Mucosa of rectum (tissue), 2 donors: ENCODE measurements around the gene CRHR2.

ENCODE experiments used
- H3K27ac ChIP-seq, 2 donors: one replicate each; pipeline ENCODE4 v1.7.0; 2013; ENCODE audit warnings: inconsistent platforms in 2 of 2, low read depth in 2 of 2, low read length in 2 of 2
- H3K27me3 ChIP-seq, 2 donors: one replicate each; pipeline ENCODE4 v1.7.0; 2013; ENCODE audit warnings: low read length in 2 of 2; ENCODE audit not compliant: control insufficient read depth in 2 of 2, insufficient read depth in 2 of 2
- H3K36me3 ChIP-seq, 2 donors: one replicate each; pipeline ENCODE4 v1.7.0; 2013; ENCODE audit warnings: low read length in 2 of 2; ENCODE audit not compliant: control insufficient read depth in 2 of 2, insufficient read depth in 2 of 2
- H3K4me1 ChIP-seq, 2 donors: one replicate each; pipeline ENCODE4 v1.7.0; 2013; ENCODE audit warnings: low read length in 2 of 2, mild to moderate bottlenecking in 1 of 2; ENCODE audit not compliant: control insufficient read depth in 2 of 2, insufficient read depth in 2 of 2
- H3K4me3 ChIP-seq, 2 donors: one replicate each; pipeline ENCODE4 v1.7.0; 2013; ENCODE audit warnings: low read length in 2 of 2
- H3K9ac ChIP-seq, 2 donors: one replicate each; pipeline ENCODE4 v1.7.0; 2013; ENCODE audit warnings: low read length in 2 of 2, low read depth in 1 of 2, mild to moderate bottlenecking in 1 of 2
- H3K9me3 ChIP-seq, 2 donors: one replicate each; pipeline ENCODE4 v1.7.0; 2013; ENCODE audit warnings: low read length in 2 of 2; ENCODE audit not compliant: control insufficient read depth in 2 of 2
- donor health status: healthy.
- donor health status: Normal muscosa, but diverticular disease.

Gene CRHR2

DNA sequence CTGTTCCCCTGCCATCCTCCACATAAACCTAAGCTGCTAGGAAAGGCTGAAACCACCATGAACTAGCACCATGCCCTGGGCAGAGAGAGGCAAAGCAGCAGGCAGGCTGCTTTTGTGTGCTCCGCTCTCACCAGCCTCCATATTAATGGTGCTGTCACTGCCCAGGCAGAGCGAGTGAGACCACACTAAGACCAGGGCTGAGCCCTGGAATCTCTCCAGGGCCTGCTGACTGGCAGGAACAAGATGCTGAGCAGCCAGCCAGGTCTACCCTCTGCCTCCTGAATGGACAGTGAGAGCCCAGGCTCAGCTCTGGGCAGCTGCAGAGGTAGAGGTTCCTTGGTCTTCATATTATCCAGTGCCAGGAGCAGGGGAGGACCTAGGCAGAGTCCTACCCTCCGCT is 1.6 kb upstream of the CRHR2 start:
- H3K4me3 ChIP-seq = no peak overlapping the region
- H3K36me3 ChIP-seq = no peaks in the 10 kb centered on the region
- no peak overlapping the region for H3K9ac ChIP-seq
- peaks cover 0 to 3% of the 10 kb centered on the region in 2 donors for H3K4me1 ChIP-seq
- H3K27me3 ChIP-seq = peaks cover 38 to 42% of the 10 kb centered on the region in 2 donors
- H3K27ac ChIP-seq = no peak overlapping the region
- no peaks in the 10 kb centered on the region for H3K9me3 ChIP-seq

DNA sequence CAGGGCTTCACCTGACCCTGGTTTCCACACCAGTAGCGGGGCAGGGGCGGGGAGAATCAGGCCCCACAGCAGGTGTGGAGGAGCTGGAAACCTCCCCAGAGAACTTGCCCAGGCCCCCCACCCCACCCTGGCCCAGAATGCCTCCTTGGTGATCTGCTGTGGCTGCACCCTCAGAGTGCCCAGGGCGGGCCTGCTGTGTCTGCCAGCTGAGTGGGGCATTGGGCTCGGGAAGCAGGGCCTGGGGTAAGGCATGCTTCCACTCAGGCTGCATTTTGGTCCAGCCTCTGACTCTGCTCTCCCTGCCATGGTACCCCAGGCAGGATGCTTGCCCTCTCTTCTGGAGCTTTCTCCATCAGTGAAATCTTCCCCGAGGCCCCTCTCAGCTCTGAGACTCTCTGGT is 1.1 kb upstream of the CRHR2 start:
- Histone ChIP-seq H3K27me3 (peaks cover 38 to 46% of the 10 kb centered on the region in 2 donors), H3K27ac (no peak overlapping the region)

DNA sequence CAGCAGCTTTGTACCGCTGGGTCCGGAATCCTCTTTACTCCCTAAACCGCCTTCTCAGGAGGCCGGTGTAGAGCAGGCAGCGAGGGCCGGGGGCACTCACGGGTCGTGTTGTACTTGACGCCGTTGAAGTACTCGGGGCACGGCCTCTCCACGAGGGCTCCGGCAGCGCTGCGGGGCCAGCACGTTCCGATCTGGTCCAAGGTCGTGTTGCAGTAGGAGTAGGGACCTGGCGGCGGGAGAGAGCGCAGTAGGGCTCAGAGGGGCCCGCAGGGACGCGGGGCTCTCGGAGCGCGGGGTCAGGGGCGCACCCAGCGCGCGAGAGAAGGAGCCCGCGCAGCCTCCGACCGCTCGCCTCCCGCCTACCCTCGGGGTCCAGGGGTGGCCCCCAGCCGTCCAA is 443 bp downstream of the CRHR2 start:
- Histone ChIP-seq H3K27ac (no peak overlapping the region), H3K36me3 (no peaks in the 10 kb centered on the region), H3K27me3 (peaks cover 38 to 46% of the 10 kb centered on the region in 2 donors), H3K9ac (no peak overlapping the region), H3K4me1 (peaks cover 0 to 3% of the 10 kb centered on the region in 2 donors), H3K9me3 (no peaks in the 10 kb centered on the region), H3K4me3 (peak overlapping the region; percentile 4 to 37)

More for the DNA sequence above, 1.1 kb upstream of the CRHR2 start:
- Histone ChIP-seq H3K9ac (no peak overlapping the region), H3K9me3 (no peaks in the 10 kb centered on the region), H3K36me3 (no peaks in the 10 kb centered on the region), H3K4me3 (no peak overlapping the region), H3K4me1 (peaks cover 0 to 3% of the 10 kb centered on the region in 2 donors)

GRCh38 chr7:30681331-30681797 is 892 bp downstream of the CRHR2 start:
- H3K9me3 ChIP-seq = no peaks in the 10 kb centered on the region
- H3K4me1 ChIP-seq = peaks cover 0 to 3% of the 10 kb centered on the region in 2 donors
- H3K4me3 ChIP-seq = peak overlapping the region in 1 of 2 donors; percentile 37
- H3K27ac ChIP-seq = no peak overlapping the region
- H3K27me3 ChIP-seq = peaks cover 38 to 49% of the 10 kb centered on the region in 2 donors
- H3K9ac ChIP-seq = no peak overlapping the region
- no peaks in the 10 kb centered on the region for H3K36me3 ChIP-seq

GRCh38 chr7:30679664-30680063 is 2.6 kb downstream of the CRHR2 start:
- Histone ChIP-seq H3K4me1 (peaks cover 0 to 3% of the 10 kb centered on the region in 2 donors), H3K36me3 (no peaks in the 10 kb centered on the region), H3K27me3 (peaks cover 34 to 51% of the 10 kb centered on the region in 2 donors), H3K4me3 (no peak overlapping the region), H3K9ac (no peak overlapping the region), H3K27ac (no peak overlapping the region), H3K9me3 (no peaks in the 10 kb centered on the region)

- no peak overlapping the region for H3K9ac ChIP-seq
- H3K27ac ChIP-seq = no peak overlapping the region
- H3K4me3 ChIP-seq = no peak overlapping the region
- peaks cover 0 to 3% of the 10 kb centered on the region in 2 donors for H3K4me1 ChIP-seq
- no peaks in the 10 kb centered on the region for H3K9me3 ChIP-seq
- H3K27me3 ChIP-seq = peaks cover 34 to 47% of the 10 kb centered on the region in 2 donors
- no peaks in the 10 kb centered on the region for H3K36me3 ChIP-seq
Measured at GRCh38 chr7:30678805-30679204, 3.5 kb downstream of the CRHR2 start.

- Histone ChIP-seq H3K36me3 (no peaks in the 10 kb centered on the region), H3K9ac (no peak overlapping the region), H3K9me3 (no peaks in the 10 kb centered on the region), H3K27ac (no peak overlapping the region), H3K4me3 (no peak overlapping the region), H3K4me1 (no peaks in the 10 kb centered on the region), H3K27me3 (peaks cover 3 to 16% of the 10 kb centered on the region in 2 donors)
Measured at GRCh38 chr7:30674876-30675275, 7.4 kb downstream of the CRHR2 start.

- Histone ChIP-seq H3K36me3 (no peaks in the 10 kb centered on the region), H3K9ac (no peak overlapping the region), H3K9me3 (no peaks in the 10 kb centered on the region), H3K27me3 (peaks cover 3 to 14% of the 10 kb centered on the region in 2 donors), H3K4me1 (no peaks in the 10 kb centered on the region), H3K27ac (no peak overlapping the region), H3K4me3 (no peak overlapping the region)
Measured at GRCh38 chr7:30674420-30674819, 7.8 kb downstream of the CRHR2 start.

DNA sequence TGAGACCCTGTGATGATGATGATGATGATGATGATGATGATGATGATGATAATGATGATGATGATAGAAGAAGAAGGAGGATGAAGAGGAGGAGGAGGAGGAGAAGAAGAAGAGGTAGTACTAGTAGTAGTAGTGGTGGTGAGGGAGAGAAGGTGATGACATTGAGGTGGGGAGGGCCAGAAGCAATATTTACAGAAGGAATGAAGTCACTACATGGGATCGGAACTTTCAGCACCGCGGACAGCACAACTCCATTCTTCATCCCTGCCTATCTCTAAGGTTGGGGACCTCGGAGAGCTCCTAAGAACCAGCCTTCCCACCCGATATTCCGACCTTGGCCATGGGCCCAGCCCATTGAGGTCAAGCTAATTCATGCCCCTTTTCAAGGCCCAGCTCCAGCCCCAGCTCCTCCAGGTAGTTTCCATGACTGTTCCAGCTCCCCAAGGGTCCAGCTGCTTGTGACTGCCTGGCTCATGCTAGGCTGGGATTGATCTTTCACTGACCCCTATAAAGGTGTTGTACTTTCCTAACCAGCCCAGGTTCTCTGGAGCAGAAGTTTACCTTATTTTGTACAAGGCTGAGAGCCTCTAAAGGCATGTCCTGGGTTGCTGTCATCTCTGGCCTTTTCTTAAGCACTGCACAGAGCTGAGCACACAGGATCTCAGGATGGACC is 10.3 kb downstream of the CRHR2 start:
- H3K36me3 ChIP-seq = no peaks in the 10 kb centered on the region
- H3K27ac ChIP-seq = no peak overlapping the region
- no peak overlapping the region for H3K9ac ChIP-seq
- peaks cover 0 to 5% of the 10 kb centered on the region in 2 donors for H3K27me3 ChIP-seq
- H3K4me3 ChIP-seq = no peak overlapping the region
- H3K4me1 ChIP-seq = no peaks in the 10 kb centered on the region
- no peaks in the 10 kb centered on the region for H3K9me3 ChIP-seq

GRCh38 chr7:30668102-30668501 is 14.2 kb downstream of the CRHR2 start:
- Histone ChIP-seq H3K4me3 (no peak overlapping the region), H3K27ac (no peak overlapping the region)

More at GRCh38 chr7:30668102-30668501, 14.2 kb downstream of the CRHR2 start:
- no peaks in the 10 kb centered on the region for H3K36me3 ChIP-seq
- H3K9me3 ChIP-seq = no peaks in the 10 kb centered on the region
- H3K4me1 ChIP-seq = no peaks in the 10 kb centered on the region
- H3K27me3 ChIP-seq = no peaks in the 10 kb centered on the region
- H3K9ac ChIP-seq = no peak overlapping the region
